Measurements from ENCODE around the gene PDLIM1.

The PDLIM1 gene

GRCh38 chr10:95306851-95307250 is 16.0 kb upstream of the PDLIM1 start:
- no peak for TF ChIP-seq CTCF (IDR thresholded peaks at IDR 0.05; ENCODE audit: insufficient read depth, low read depth, low read length, missing control alignments)
- DNase-seq (ENCODE audit: low read depth), result no peak
- no peak overlapping the region for H3K4me3 ChIP-seq (ENCODE audit: low read depth, low read length)

- DNase-seq (ENCODE audit: low read depth), result no peak
- no peak overlapping the region for H3K4me3 ChIP-seq (ENCODE audit: low read depth, low read length)
- TF ChIP-seq CTCF (IDR thresholded peaks at IDR 0.05; ENCODE audit: insufficient read depth, low read depth, low read length, missing control alignments), result no peak
These were observed 15.5 kb upstream of the PDLIM1 start for GRCh38 chr10:95306318-95306650.

GRCh38 chr10:95305606-95306317 is 15.0 kb upstream of the PDLIM1 start:
- no peak overlapping the region for H3K4me3 ChIP-seq (ENCODE audit: low read depth, low read length)
- DNase-seq (ENCODE audit: low read depth), result no peak
- no peak for TF ChIP-seq CTCF (IDR thresholded peaks at IDR 0.05; ENCODE audit: insufficient read depth, low read depth, low read length, missing control alignments)

- TF ChIP-seq CTCF (IDR thresholded peaks at IDR 0.05; ENCODE audit: insufficient read depth, low read depth, low read length, missing control alignments), result no peak
- H3K4me3 ChIP-seq (ENCODE audit: low read depth, low read length), result no peak overlapping the region
- no peak for DNase-seq (ENCODE audit: low read depth)
These were observed 14.2 kb upstream of the PDLIM1 start for GRCh38 chr10:95304976-95305375.

- TF ChIP-seq CTCF (IDR thresholded peaks at IDR 0.05; ENCODE audit: insufficient read depth, low read depth, low read length, missing control alignments), result no peak
- no peak overlapping the region for H3K4me3 ChIP-seq (ENCODE audit: low read depth, low read length)
- no peak for DNase-seq (ENCODE audit: low read depth)
These were observed 13.7 kb upstream of the PDLIM1 start for GRCh38 chr10:95304463-95304862.

GRCh38 chr10:95303950-95304349 is 13.1 kb upstream of the PDLIM1 start:
- no peak for DNase-seq (ENCODE audit: low read depth)
- H3K4me3 ChIP-seq (ENCODE audit: low read depth, low read length), result no peak overlapping the region
- TF ChIP-seq CTCF (IDR thresholded peaks at IDR 0.05; ENCODE audit: insufficient read depth, low read depth, low read length, missing control alignments), result no peak

- H3K4me3 ChIP-seq (ENCODE audit: low read depth, low read length), result no peak overlapping the region
- TF ChIP-seq CTCF (IDR thresholded peaks at IDR 0.05; ENCODE audit: insufficient read depth, low read depth, low read length, missing control alignments), result no peak
- DNase-seq (ENCODE audit: low read depth), result no peak
These were observed 12.7 kb upstream of the PDLIM1 start for GRCh38 chr10:95303535-95303934.
